Measurements from ENCODE around the gene KBTBD6. TPM values are rescaled to one million over a fixed set of nuclear protein-coding genes. Genes with fewer than 3 reads are reported as not detected.
"Not testable (repeated sequence)": the region's sequence is repeated elsewhere in the genome, so short reads cannot be mapped to it uniquely, and the experiment has no call there.

The KBTBD6 gene
- total and polyA plus RNA-seq, 2 of the 13 experiments (the other 11 are each of a cell fraction or from before 2014, with no cell fraction given) = 4.4 to 12.0 TPM

- H4K20me1 ChIP-seq (ENCODE audit: insufficient read depth, low read length); H3K9me3 ChIP-seq (ENCODE audit: low read length); FAIRE-seq; H3K36me3 ChIP-seq (replicated peaks in 1 of 2; ENCODE audit: control insufficient read depth in 1 of 2, insufficient read depth in 2 of 2, low read length in 2 of 2); DNase-seq (ENCODE audit: low spot score); H3K27me3 ChIP-seq (ENCODE audit: control insufficient read depth in 1 of 2, insufficient read depth in 2 of 2, low read length in 2 of 2); H2AFZ ChIP-seq (ENCODE audit: low read length); CTCF ChIA-PET (ENCODE audit: low intra/inter-chr PET ratio, low total read pairs): not testable (repeated sequence)
- POLR2A ChIA-PET = interaction anchor here (1.0 kb wide), 2 partner anchors 24 kb away, joined by 3 read pairs; no protein-coding TSS in a partner anchor
- in situ Hi-C loops (cut with HindIII; ENCODE audit: extremely low pct_ligation_motif_present, low pct_unique_long_range_greater_than_20kb) = loop anchor here (5.0 kb wide), 1 partner anchor 60 kb away; the partner anchor contains the start of gene KBTBD7
- Histone ChIP-seq H3K9ac (ENCODE audit: insufficient read depth, low read depth, low read length) (peak overlapping the region; percentile 69), H3K4me3 (replicated peaks in 1 of 3; ENCODE audit: insufficient read depth in 1 of 3, low read depth in 2 of 3, low read length in 3 of 3) (peak overlapping the region; percentile 70 to 89 (median 84); a peak in 5 of 6 replicates), H3K27ac (ENCODE audit: extremely low read length, insufficient read depth, low read length) (peak overlapping the region; percentile 66), H3K79me2 (ENCODE audit: insufficient read depth, low read length) (peaks cover 47% of the 10 kb centered on the region), H3K4me2 (ENCODE audit: low read depth, low read length) (peak overlapping the region; percentile 98), H3K4me1 (ENCODE audit: insufficient read depth, low read length) (peaks cover 55% of the 10 kb centered on the region)
- intact Hi-C loops (cut with micrococcal nuclease; ENCODE audit: unreplicated experiment) = loop anchor here (1.0 to 2.0 kb wide), 4 partner anchors 57 to 90 kb away; partner anchors contain the start of genes KBTBD7 and WBP4
- ATAC-seq = peak; percentile 51
- WGBS (ENCODE audit: low lambda C conversion rate) = 21% methylated on average over 10 of the region's 48 CpGs
- TSS peak; percentile 73 for BruUV-seq (replicated peaks)
- TF ChIP-seq HOXA5 (CRISPR knock-in tag; IDR thresholded peaks at IDR 0.05) = peak; percentile 9; the same call in 1 of the 2 replicates
- peak; percentile 74 for TF ChIP-seq ZNF280B (CRISPR knock-in tag; IDR thresholded peaks at IDR 0.05; ENCODE audit: borderline replicate concordance)
- peak; percentile 63 for TF ChIP-seq ZNF883 (CRISPR knock-in tag; IDR thresholded peaks at IDR 0.05; ENCODE audit: not compliant biosample characterization)
- peak; percentile 15; the same call in 1 of the 2 replicates for TF ChIP-seq PITX1 (CRISPR knock-in tag; IDR thresholded peaks at IDR 0.05)
- peak; percentile 59; the same call in 1 of the 2 replicates for TF ChIP-seq HNRNPL (IDR thresholded peaks at IDR 0.05; ENCODE audit: low read depth, low read length)
- TF ChIP-seq ZNF296 (CRISPR knock-in tag; conservative IDR thresholded peaks at IDR 0.05) = 0 out of 2 replicates have a peak, but pooled peaks have one; percentile 37
- 0 out of 2 replicates have a peak, but pooled peaks have one; percentile 21 for TF ChIP-seq ZNF232 (CRISPR knock-in tag; IDR thresholded peaks at IDR 0.05; ENCODE audit: borderline replicate concordance)
- peak; percentile 30; the same call in 1 of the 2 replicates for TF ChIP-seq ZNF329 (CRISPR knock-in tag; IDR thresholded peaks at IDR 0.05; ENCODE audit: low read depth)
- TF ChIP-seq ZNF253 (CRISPR knock-in tag; IDR thresholded peaks at IDR 0.05; ENCODE audit: borderline replicate concordance) = 0 out of 2 replicates have a peak, but pooled peaks have one; percentile 51
- TF ChIP-seq SMAD1 (CRISPR knock-in tag; IDR thresholded peaks at IDR 0.05; ENCODE audit: borderline replicate concordance, low read depth) = peak; percentile 80; the same call in 1 of the 2 replicates
- 0 out of 2 replicates have a peak, but pooled peaks have one; percentile 55 for TF ChIP-seq WIZ (CRISPR knock-in tag; IDR thresholded peaks at IDR 0.05)
- 0 out of 2 replicates have a peak, but pooled peaks have one; percentile 6 for TF ChIP-seq RBFOX2 (IDR thresholded peaks at IDR 0.05; ENCODE audit: low read depth, low read length)
- peak; percentile 43; the same call in 1 of the 2 replicates for TF ChIP-seq KDM5B (CRISPR knock-in tag; IDR thresholded peaks at IDR 0.05; ENCODE audit: borderline replicate concordance)
- TF ChIP-seq ZNF704 (CRISPR knock-in tag; IDR thresholded peaks at IDR 0.05; ENCODE audit: borderline replicate concordance) = 0 out of 2 replicates have a peak, but pooled peaks have one; percentile 31
- TF ChIP-seq ZHX1 (CRISPR knock-in tag; IDR thresholded peaks at IDR 0.05; ENCODE audit: low read depth) = peak; percentile 23; the same call in 1 of the 2 replicates
- TF ChIP-seq ZFX (CRISPR knock-in tag; IDR thresholded peaks at IDR 0.05; ENCODE audit: low read depth) = peak; percentile 45; the same call in 1 of the 2 replicates
Observed at GRCh38 chr13:41131660-41132511, 716 bp downstream of the KBTBD6 start.

All from HepG2 (cell line).